Esophagus mucosa (tissue), 1 donor: ENCODE data around the gene DCST2. TPM values are rescaled to one million over a fixed set of nuclear protein-coding genes. Genes with fewer than 3 reads are reported as not detected.

ENCODE experiments used
- ATAC-seq: fragments of 200-7000 bp; cut with Tn5 transposase; one replicate; pipeline ENCODE4 v1.9.1; 2020
- total RNA-seq: library from RNA; stranded (reverse); gene quantifications from one replicate; pipeline ENCODE4 v1.2.4, GENCODE V29; 2023
- donor health status: DM: yes; HTN: yes; CAD: no.

Gene DCST2
- total RNA-seq, 1 donor from 2014 or later: 1.3 TPM

DNA sequence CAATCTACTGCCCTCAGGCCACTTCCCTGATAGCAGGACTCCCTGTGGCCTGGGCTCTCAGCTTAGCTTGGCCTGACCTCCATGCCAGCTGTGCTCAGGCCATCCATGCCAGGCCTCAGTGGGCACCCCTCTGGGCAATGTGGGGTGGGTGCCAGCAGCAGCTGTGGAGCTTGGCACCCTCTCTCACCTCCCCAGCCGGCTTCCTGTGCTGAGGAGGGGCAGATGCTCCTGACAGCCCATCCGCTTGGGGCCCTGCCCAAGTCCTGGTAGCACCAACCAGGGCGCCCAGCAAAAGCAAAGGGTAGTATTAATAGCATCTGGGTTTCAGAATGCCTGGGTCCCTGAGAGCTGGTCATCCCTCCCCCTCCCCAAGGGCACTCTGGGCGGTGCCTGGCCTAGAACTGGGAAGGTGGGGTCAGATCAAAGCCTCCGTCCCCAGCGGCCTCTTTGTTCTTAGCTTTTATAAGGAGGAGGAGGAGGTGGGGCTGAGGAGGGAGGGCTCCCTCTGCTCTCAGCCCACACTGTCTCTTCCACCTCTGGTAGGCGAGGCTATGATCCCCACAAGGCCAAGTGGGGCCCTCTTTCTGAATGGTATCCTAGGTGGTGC lies 36.1 kb upstream of the DCST2 start:
- no peak for ATAC-seq

DNA sequence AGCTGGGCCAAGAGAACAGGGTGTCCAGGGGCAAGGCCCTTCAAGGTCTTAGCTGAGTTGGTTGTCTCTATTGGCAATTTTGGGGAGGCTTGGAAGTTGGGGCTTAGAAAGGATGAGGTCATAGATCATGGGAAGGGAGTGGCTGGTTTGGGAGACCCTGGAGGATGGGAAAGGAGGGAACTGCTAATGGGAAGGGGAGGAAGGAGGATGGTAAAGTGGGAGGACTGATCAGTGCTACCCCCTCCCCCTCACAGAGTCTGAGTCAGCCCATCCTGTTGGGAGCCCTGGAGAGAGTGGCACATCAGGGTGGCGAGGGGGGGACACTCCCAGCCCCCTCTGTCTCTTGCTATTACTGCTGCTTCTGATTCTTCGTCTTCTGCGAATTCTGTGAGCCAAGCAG lies 35.0 kb upstream of the DCST2 start:
- no peak for ATAC-seq

DNA sequence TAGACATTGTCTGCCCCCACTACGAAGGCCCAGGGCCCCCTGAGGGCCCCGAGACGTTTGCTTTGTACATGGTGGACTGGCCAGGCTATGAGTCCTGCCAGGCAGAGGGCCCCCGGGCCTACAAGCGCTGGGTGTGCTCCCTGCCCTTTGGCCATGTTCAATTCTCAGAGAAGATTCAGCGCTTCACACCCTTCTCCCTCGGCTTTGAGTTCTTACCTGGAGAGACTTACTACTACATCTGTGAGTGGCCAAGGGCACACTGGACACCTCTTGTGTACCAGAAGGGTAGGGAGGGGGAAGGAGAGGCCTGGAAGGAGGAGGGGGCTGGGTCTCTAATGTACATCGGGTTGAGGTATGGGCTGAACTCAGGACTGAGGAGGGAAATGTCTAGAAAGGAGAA lies 33.2 kb upstream of the DCST2 start:
- no peak for ATAC-seq

DNA sequence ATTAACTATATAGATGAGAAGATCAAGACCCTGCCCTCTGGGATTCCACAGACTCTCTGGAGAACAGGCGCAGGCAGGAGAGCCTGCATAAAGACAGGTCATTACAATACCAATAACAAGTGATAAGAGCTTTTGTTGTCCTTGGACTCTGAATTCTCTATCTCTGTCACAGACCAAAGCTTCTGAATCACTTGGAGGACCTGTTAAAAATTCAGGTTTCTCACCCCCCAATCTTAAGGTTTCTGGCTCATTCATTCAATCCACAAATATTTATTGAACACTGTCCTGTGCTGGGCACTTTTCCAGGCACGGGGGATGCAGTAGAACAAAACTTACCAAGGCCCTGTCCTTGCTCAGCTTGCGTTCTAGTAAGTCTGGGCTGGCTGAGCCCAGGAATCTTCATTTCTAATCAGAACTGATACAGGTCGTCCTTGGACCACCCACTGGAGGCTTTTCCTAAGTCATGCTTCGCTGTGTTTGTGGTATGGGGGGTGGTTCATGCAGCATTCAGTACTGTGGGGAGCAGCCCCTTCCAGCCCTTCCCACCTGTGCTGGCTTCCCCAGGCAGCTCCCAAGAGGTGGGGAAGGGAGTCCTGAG lies 31.4 kb upstream of the DCST2 start:
- ATAC-seq: no peak

DNA sequence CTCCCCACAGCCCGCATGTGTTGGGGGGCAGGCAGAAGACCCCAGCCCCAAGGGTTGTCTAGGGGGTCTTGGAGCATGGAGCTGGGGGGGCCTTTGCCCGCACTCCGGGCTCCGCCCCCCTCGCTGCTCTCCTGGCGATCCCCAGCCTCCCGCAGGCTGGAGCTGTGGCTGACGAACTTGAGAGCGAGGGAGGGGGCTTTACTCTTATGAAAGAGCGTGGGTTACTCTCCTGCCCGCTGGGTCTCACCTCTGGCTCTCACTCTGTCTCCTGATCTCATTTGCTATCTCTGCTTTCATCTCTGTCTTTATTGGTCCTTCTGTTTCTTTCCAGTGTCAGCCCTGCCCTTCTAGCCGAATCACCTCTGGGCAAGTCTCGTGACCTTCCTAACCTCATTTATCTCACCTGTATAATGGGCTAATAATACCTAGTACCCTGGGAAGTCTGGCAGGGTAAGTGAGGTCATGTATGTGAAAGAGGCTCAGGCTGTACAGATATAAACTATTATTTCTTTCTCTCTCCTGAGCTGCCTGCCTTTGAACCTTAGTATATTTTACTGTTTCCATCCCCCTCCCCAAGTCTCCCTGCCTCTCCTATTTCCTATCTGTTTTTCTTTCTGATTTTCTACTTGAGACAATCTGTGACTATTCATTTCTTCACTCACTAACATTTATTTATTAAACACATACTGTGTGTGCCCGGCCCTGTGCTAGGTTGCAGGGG lies 30.7 kb upstream of the DCST2 start:
- ATAC-seq: peak; percentile 1

DNA sequence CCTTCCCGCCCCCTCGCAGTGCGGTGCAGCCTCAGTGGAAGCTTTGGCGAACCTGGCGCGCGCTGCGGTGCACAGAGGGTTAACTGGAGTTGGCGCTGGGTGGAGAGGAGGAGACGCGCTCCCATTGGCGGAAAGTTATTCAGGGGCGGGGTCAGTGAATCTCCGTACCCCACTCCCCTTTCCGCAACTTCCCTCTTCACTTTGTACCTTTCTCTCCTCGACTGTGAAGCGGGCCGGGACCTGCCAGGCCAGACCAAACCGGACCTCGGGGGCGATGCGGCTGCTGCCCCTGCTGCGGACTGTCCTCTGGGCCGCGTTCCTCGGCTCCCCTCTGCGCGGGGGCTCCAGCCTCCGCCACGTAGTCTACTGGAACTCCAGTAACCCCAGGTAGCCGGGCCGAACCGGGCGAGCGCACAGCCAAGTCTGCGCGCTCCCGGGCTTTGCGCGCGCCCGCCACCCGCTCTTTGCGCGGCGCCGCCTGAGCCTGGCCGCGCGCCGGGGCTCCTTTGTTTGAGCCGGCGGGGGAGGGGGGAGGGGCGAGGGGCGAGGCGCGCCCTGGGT lies 30.0 kb upstream of the DCST2 start, which contains the start of gene EFNA4:
Gene EFNA4, plus strand, starts transcription at position 191 of the 561 bp plus-strand sequence. Its CDS starts 84 bp downstream, at position 275.
- ATAC-seq: peak; percentile 83

DNA sequence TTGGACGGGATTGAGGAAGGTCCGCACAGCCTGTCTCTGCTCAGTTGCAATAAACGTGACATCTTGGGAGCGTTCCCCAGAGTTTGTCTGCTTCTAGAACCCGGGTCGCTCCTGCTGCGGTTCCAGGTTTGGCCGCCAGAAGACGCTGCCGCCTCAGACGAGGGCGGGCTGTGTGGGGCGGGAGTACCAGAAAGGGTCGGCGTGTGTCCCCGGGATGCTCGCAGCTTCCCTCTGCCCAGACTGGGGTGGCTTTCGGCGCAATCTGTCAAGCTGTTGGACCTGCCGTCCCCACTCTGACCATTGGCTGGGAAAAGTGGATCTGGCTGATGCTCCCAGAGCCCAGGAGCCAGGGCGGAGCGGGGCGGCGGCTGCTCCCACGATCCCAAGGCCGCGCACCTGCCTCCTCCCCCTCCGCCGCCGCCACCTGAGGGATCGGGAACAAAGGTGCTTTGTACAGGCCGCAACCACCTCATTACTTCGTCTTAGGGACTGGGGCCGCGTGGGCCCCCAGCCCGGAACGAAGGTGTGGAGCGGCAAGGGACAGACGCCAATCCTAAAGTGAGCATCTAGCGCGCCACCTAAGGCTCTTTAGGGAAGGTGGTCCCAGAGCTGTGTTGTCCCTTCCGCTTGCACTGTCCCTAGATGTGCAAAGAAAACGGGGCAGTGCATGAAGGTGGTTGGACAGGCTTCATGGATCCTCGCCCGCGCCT lies 29.3 kb upstream of the DCST2 start:
- ATAC-seq: peak; percentile 46

DNA sequence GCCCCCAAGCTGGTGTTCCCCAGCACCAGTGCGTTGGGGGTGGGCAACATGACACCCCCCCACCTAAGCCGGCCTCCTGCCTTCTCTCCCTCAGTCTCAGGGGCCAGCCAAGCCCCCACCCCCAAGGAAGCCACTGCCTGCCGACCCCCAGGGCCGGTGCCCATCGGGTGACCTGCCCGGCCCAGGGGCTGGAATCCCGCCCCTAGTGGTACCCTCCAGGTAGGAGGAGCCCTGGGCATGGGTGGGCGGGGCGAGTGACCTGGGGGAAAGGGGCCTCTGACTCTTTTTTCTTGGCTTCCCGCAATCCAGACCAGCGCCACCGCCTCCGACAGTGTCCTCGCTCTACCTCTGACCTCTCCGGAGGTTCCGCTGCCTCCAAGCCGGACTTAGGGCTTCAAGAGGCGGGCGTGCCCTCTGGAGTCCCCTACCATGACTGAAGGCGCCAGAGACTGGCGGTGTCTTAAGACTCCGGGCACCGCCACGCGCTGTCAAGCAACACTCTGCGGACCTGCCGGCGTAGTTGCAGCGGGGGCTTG lies 28.6 kb upstream of the DCST2 start:
- peak; percentile 1 for ATAC-seq

DNA sequence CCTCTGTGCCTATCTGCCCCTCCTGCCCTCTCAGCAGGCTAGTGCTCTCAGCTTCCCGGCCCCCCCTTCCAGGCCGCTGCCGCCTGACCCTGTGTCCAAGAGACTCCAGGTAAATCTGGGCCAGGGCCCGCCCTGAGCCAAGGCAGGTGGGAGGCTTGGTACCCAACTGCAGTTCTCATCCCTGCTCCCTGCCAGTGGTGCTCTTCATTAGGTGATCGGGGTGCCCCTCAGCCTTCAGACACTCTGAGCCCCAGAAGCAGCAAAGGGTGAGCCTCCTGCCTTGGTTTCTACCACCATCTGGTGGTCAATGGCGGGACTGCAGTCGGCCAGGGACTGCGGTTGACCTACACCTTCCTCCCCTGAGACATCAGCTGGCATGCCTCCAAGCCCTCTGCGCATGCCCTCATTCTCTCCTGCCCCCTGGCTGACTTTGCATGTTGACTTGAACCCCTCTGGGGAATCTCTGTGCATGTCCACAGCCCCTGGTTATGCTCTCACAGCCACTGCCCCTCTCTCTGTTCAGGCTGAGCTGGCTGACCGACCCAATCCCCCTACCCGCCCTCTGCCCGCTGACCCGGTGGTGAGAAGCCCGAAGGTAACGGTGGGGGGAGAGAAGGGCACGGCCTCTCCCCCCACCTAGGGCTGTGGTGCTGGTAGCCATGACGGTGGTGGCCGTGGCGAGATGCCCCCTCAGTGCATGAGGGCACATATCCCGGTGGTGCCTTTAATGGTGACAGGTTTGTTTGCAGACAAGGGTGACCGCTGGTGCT lies 28.0 kb upstream of the DCST2 start:
- ATAC-seq: peak; percentile 66

DNA sequence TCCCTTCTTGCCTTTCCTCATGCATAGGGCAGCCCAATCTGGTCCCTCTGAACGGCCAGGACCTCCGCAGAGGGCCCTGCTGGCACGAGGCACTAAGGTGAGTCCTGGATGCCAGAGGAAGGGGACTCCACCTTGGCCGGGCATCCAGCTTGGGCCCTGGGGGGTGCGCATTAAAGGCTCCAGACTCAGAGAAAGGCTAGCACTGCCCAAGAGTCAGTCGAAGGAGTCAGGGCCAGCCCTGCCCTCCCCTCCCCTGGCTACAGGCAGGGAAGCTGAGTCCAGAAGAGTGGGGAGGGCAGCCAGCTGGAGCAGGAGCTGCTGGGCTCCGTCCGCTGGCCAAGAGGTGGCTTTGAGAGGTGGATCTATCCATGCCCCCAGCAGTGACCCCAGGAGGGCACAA lies 27.2 kb upstream of the DCST2 start:
- no peak for ATAC-seq

DNA sequence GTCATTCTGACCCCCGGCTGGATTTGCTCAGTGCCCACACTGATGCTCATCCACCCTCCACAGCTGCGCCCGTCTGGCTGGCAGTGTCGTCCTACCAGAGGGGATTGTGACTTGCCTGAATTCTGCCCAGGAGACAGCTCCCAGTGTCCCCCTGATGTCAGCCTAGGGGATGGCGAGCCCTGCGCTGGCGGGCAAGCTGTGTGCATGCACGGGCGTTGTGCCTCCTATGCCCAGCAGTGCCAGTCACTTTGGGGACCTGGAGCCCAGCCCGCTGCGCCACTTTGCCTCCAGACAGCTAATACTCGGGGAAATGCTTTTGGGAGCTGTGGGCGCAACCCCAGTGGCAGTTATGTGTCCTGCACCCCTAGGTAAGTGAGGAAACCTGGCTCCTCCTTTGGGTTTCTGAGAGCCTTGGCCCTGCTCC lies 24.2 kb upstream of the DCST2 start:
- no peak for ATAC-seq

DNA sequence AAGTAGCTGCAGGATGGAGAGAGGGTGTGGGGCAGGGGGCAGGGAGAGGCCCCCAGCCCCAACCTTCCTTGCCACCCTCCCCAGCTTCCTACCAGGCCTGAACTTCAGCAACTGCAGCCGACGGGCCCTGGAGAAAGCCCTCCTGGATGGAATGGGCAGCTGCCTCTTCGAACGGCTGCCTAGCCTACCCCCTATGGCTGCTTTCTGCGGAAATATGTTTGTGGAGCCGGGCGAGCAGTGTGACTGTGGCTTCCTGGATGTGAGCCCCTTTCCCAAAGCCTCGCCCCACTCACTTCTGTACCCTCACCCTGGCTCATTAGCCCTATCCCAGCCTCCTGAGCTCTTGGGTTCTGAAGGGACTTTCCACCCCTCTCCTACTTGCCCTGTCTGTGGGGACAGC lies 23.5 kb upstream of the DCST2 start:
- no peak for ATAC-seq

DNA sequence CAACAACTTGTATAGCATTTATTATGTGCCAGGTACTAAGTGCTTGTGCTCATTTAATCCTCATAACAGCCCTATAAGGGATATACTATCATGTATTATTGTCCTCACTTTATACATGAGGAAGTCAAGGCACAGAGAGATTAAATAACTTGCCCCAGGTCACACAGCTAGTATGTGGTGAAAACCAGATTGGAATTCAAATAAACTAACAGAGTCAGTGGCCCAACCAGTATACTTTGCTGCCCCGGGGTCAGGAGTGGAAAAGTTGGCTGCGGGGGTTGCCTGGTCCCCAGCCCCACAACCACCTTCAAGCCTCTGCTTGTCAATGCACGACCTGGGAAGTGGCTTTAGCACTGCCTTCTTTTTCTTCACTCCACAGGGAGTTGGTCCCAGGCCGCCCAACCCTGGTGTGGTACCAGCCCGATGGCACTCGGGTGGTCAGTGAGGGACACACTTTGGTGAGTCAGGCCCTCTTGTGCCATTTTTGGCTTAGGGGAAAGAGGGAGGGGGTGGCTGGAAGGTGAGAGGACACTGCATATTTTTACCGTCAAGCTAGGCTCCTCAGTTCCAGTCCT lies 20.0 kb upstream of the DCST2 start:
- ATAC-seq: no peak

DNA sequence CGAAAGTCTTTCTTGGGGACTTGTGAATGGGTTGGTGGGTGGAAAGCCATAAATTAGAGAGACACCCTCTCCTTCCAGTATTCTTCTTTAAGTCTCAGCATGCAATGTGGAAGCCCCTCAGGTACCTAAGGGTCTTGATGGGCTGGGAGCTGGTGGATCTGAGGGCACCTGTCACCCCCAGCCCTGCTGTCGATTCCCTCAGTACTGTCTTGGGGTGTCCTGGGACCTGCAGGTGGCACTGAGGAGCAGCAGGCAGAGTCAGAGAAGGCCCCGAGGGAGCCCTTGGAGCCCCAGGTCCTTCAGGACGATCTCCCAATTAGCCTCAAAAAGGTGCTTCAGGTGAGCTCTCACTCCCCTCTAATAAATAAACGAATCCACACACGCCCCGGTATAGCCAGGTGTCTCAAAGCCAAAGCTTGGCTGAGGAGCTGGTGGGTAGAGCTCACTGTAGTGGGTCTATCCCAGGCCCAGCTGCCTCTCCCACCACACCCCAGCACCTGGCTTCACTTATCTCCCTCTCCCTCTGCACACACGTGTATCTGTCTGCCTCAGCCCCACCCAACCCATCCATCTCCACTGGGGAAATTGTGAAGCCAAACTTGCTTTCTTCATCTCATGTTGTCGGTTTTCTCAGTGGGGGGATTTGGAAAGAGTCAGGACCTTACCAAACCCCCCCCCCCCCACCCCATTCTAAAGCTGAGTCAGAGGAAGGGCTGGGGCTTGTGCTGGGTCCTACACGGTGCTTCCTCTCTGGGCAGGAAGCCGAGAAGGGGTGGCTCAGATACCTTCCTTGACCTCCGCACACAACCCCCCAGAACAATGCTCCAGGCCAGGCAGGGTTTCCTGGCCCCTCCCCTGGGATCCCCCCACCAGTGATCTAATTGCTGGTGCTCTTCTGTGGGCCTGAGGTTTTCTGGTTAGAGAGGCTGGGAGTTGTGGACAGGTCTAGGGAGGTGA lies 19.1 kb upstream of the DCST2 start:
- ATAC-seq: no peak

DNA sequence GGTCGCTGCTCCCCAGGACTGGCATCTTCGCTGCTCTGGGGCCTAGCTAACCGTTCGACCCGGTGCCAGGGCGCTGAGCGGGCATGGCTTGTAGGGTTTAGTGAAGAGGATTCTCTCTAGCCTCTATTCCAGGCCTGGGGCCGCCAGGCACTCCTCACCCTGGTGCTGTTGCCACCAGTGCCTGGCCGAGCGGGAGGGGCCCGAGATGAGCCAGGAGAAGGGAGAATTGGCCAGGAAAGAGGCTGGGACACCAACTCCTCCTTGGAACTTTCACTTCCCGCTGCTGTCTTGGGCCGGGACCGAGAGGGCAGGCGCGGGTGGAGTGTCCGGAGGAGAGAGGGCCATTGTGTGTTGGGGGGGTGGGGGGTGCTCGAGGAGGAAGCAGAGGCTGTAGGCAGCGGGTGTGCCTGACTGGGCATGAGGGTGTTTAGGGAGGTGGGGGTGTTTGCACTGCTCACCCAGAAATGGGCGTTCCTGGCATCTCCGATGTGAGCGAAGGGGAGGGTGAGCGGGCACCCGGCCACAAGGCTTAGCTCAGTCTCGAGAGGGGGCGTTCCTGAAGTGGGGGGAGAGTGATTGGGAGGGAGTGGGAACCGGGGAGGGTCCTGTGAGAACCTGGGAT lies 18.3 kb upstream of the DCST2 start:
- ATAC-seq: peak; percentile 21

DNA sequence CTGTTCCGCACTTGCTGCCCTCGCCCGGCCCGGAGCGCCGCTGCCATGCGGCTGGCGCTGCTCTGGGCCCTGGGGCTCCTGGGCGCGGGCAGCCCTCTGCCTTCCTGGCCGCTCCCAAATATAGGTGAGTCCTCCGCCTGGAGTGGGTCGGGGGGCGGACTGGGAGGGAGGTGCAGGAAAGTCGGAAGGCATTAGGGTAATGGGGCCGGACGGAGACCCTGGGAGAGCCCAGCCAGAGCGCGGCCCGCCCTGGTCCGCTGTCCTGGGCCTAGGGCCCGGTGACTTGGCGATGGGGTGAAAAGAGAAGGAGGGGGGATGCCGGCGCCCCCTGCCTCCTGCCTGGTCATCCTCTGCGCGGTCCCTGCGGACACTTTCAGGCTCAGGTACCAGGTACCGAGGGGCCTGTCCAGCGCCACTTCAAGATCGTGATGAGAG lies 17.8 kb upstream of the DCST2 start:
- no peak for ATAC-seq

DNA sequence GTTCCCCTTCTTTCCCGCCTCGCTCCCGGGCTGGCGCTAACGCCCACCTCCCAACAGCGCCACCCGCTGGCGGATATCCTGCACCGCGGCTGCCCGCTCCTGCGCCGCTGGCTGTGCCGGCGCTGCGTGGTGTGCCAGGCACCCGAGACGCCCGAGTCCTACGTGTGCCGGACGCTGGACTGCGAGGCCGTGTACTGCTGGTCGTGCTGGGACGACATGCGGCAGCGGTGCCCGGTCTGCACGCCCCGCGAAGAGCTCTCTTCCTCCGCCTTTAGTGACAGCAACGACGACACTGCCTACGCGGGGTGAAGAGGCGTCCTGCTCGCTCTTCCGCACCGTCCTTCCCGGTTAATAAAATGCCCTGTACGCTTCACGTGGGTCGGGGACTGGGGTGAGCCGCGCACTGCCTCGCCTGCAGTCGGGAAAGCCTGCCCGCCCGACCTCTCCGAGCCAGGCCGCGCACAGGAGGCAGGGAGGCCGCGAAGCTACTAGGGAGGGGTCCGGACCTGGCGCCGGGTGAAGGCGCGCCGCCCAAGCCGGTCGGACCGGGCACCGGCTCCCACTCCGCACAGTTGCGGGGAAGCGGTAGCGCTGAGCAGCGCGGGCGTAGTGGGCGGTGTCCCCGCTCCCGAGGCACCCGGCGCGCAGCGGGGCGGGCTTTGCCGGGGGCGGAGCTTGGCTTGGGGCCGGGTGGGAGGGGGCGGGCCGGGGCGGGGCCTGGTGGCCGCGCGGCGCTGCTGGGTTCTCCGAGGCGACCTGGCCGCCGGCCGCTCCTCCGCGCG lies 17.2 kb upstream of the DCST2 start, which contains the start of gene ADAM15:
Gene ADAM15, plus strand, starts transcription at position 757 of the 782 bp plus-strand sequence. CDS start 71 bp downstream, outside the sequence.
- ATAC-seq: peak; percentile 86

DNA sequence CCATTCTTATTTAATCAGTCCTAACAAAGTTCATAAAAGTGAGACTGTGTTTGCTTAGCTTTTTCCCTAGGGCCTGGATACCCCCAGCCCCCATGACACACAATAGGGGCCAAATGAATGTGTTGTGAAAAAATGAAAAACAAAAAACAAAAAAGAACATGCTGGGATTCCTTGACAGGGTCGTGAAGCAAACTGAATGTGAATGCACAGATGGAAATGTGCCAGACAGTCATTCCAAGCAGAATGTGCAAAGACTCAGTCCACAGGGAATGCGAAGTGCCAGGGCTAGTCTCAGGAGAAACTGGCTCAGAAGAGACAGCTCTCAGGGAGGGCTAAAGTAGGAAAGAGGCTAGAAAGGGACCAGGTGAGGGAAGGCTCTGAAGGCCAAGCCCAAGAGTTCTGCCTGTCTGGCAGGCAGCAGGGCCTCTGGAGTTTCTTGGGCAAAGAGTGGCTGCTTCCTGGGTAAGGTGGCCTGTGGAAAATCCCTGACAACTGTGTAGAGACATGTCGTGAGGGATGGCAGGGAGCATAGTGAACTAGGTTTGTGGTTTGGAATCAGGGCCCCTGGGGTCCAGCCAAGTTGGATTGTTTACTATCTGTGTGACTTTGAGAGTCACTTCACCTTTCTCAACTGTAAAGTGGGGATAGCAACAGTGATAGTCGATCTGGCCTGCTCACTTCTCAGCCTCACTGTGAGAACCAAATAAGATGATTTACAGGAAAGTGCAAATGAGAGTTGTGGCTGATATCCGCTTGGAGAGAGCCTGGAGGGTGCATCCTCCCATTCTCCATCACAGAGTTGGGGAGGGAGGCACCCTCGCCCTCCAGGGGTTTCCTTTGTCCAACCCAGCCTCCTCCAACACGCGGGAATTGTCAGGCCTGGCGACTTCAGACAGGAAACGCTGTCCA lies 16.3 kb upstream of the DCST2 start:
- no peak for ATAC-seq
